A673 (cell line): ENCODE measurements around the gene TMEM171. TPM values are rescaled to one million over a fixed set of nuclear protein-coding genes. Genes with fewer than 3 reads are reported as not detected.

Experiments
- BruUV-seq: library from RNA; stranded (reverse); fragments of 400-500 nt; replicated peaks from 2 replicates; lab custom pipeline; 2021; lab: Mats Ljungman, UMichigan
- CTCF ChIA-PET: fragments of 300-600 bp; sonication (Branson Sonifier 250); formaldehyde crosslinking; loops from one replicate; lab custom pipeline; 2022; ENCODE audit warnings: antibody characterized with exemption; lab: Charles Lee
- POLR2A ChIA-PET: fragments of 300-600 bp; sonication (Branson Sonifier 250); formaldehyde crosslinking; loops from one replicate; lab custom pipeline; 2022; ENCODE audit warnings: antibody characterized with exemption; ENCODE audit not compliant: low non-redundant PET; lab: Charles Lee
- DNase-seq: peaks from one replicate; pipeline ENCODE4 v3.0.0-alpha.2; 2015; ENCODE audit warnings: low spot score
- H3K27ac ChIP-seq: fragments of 200-600 bp; sonication (generic); 2 replicates; pipeline ENCODE4 v1.5.1; 2016; ENCODE audit warnings: mixed run types, low read depth, mild to moderate bottlenecking, mixed read lengths, antibody characterized with exemption, low read length; ENCODE audit not compliant: poor library complexity, severe bottlenecking
- H3K27me3 ChIP-seq: fragments of 200-600 bp; sonication (generic); replicated peaks from 2 replicates; pipeline ENCODE4 v1.6.1; 2017; ENCODE audit warnings: mixed run types, low read depth, mild to moderate bottlenecking, mixed read lengths, antibody characterized with exemption, low read length; ENCODE audit not compliant: insufficient read depth, poor library complexity
- H3K36me3 ChIP-seq: fragments of 200-600 bp; sonication (generic); 2 replicates; pipeline ENCODE4 v1.6.1; 2016; ENCODE audit warnings: mixed run types, mild to moderate bottlenecking, mixed read lengths, antibody characterized with exemption, low read length; ENCODE audit not compliant: insufficient read depth, poor library complexity, severe bottlenecking
- H3K4me1 ChIP-seq: fragments of 200-600 bp; sonication (generic); 2 replicates; pipeline ENCODE4 v1.6.1; 2017; ENCODE audit warnings: mixed run types, mild to moderate bottlenecking, mixed read lengths, antibody characterized with exemption, low read length; ENCODE audit not compliant: insufficient read depth, poor library complexity, severe bottlenecking
- H3K4me3 ChIP-seq: fragments of 200-600 bp; sonication (generic); 2 replicates; pipeline ENCODE4 v1.5.1; 2016; ENCODE audit warnings: low read depth, mixed run types, mild to moderate bottlenecking, mixed read lengths, low read length; ENCODE audit not compliant: poor library complexity, severe bottlenecking
- H3K9me3 ChIP-seq: fragments of 200-600 bp; sonication (generic); 2 replicates; pipeline ENCODE4 v1.6.1; 2016; ENCODE audit warnings: mixed run types, low read depth, mild to moderate bottlenecking, mixed read lengths, antibody characterized with exemption, low read length; ENCODE audit not compliant: poor library complexity, severe bottlenecking
- CTCF ChIP-seq: fragments of 300-800, 200-600 bp; sonication (generic); conservative IDR thresholded peaks from 2 replicates; pipeline ENCODE4 v1.5.1; 2017; ENCODE audit warnings: low read depth, mild to moderate bottlenecking, antibody characterized with exemption, low read length, moderate library complexity, mixed read lengths
- EZH2 ChIP-seq: fragments of 200-600 bp; sonication (generic); IDR thresholded peaks from 2 replicates; pipeline ENCODE4 v1.6.1; 2017; ENCODE audit warnings: borderline replicate concordance, low read depth, mild to moderate bottlenecking, mixed read lengths, antibody characterized with exemption, low read length; ENCODE audit not compliant: poor library complexity, severe bottlenecking
- intact Hi-C: fragments of 100-400 bp; cut with micrococcal nuclease; formaldehyde crosslinking; loops from one replicate; pipeline ENCODE4 v1.10.0; 2022; ENCODE audit not compliant: unreplicated experiment
- total RNA-seq: library from RNA; stranded (reverse); gene quantifications from 2 replicates; pipeline ENCODE4 v1.2.3, GENCODE V29; 2021

The TMEM171 gene
- total RNA-seq, 1 experiment from 2014 or later, result 2.6 TPM

DNA sequence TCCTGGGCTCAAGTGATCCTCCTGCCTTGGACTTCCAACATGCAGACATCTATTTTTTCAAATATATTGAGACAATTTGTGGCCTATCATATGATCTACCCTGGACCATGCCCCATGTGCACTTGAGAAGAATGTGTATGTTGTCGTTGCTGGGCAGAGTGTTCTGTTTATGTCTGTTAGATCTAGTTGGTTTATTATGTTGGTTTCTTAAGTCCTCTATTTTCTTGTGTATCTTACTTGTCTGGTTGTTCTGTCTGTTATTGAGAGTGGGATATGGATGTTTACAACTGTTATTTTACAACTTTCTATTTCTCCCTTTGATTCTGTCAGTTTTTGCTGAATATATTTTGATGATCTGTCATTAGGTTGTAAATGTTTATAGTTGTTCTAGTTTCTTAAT, 10.2 kb upstream of the TMEM171 start:
- POLR2A ChIA-PET, result no interaction called here
- Histone ChIP-seq H3K9me3 (peaks cover 5% of the 10 kb centered on the region), H3K27me3 (no peaks in the 10 kb centered on the region), H3K4me3 (no peak overlapping the region), H3K27ac (no peak overlapping the region), H3K36me3 (no peaks in the 10 kb centered on the region), H3K4me1 (peaks cover 3% of the 10 kb centered on the region)
- TF ChIP-seq CTCF (no peak), EZH2 (no peak)
- no peak for DNase-seq
- CTCF ChIA-PET, result no interaction called here
- BruUV-seq, result no TSS peak
- intact Hi-C loops, result no loop called here

DNA sequence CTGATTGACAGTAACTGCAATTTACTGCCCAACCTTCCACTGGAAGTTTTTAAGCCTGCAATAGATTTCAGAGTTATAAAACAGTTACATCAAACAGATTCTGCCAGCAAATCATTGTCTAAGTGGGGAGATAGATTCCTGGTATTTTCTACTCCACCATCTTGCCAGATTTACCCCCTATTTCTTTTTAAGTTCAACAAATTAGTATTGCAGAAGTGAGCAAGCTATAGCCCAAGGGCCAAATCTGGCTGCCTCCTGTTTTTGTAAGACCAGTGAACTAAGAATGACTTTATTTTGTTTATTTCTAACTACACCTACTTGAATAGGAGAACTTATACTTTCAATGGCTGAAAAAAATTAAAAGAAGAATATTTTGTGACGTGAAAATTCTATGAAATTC, 8.8 kb upstream of the TMEM171 start:
- H3K36me3 ChIP-seq, result no peaks in the 10 kb centered on the region
- BruUV-seq, result no TSS peak
- CTCF ChIA-PET, result no interaction called here

GRCh38 chr5:73112359-73112758, 8.0 kb upstream of the TMEM171 start:
- POLR2A ChIA-PET, result no interaction called here
- Histone ChIP-seq H3K27ac (no peak overlapping the region), H3K36me3 (no peaks in the 10 kb centered on the region), H3K4me1 (peaks cover 3% of the 10 kb centered on the region), H3K9me3 (peaks cover 5% of the 10 kb centered on the region), H3K4me3 (no peak overlapping the region), H3K27me3 (peaks cover 4% of the 10 kb centered on the region)
- BruUV-seq, result no TSS peak
- intact Hi-C loops, result no loop called here
- DNase-seq, result no peak
- CTCF ChIA-PET, result no interaction called here
- TF ChIP-seq EZH2 (no peak), CTCF (no peak)

More for the DNA sequence above, 8.8 kb upstream of the TMEM171 start:
- no peak overlapping the region for H3K4me3 ChIP-seq
- peaks cover 3% of the 10 kb centered on the region for H3K4me1 ChIP-seq
- no peak for DNase-seq
- POLR2A ChIA-PET, result no interaction called here
- TF ChIP-seq CTCF, result no peak
- TF ChIP-seq EZH2, result no peak
- H3K27me3 ChIP-seq, result no peaks in the 10 kb centered on the region
- peaks cover 5% of the 10 kb centered on the region for H3K9me3 ChIP-seq
- no peak overlapping the region for H3K27ac ChIP-seq
- intact Hi-C loops, result no loop called here
